Astrocyte (in vitro differentiated cells and primary cell): Measurements from ENCODE around the gene PTPRD. TPM values are rescaled to one million over a fixed set of nuclear protein-coding genes. Genes with fewer than 3 reads are reported as not detected.

Experiments used
- DNase-seq: peaks from one replicate; pipeline ENCODE4 v3.0.0-alpha.2; 2010; ENCODE audit warnings: low read depth
- FAIRE-seq: peaks from 2 replicates; lab custom pipeline; 2011; peaks lifted over from hg19 to GRCh38; lab: Jason Lieb, UNC
- H2AFZ ChIP-seq: 2 replicates; pipeline ENCODE4 v1.6.0; 2012; ENCODE audit warnings: low read depth, low read length, inconsistent platforms
- H3K27ac ChIP-seq: 2 replicates; pipeline ENCODE4 v1.5.1; 2011; ENCODE audit warnings: low read depth, low read length, inconsistent platforms
- H3K27me3 ChIP-seq: 2 replicates; pipeline ENCODE4 v1.6.0; 2011; ENCODE audit warnings: low read length, inconsistent platforms; ENCODE audit not compliant: insufficient read depth
- H3K36me3 ChIP-seq: 2 replicates; pipeline ENCODE4 v1.5.1; 2011; ENCODE audit warnings: low read length, inconsistent platforms; ENCODE audit not compliant: insufficient read depth
- H3K4me1 ChIP-seq: 2 replicates; pipeline ENCODE4 v1.5.1; 2011; ENCODE audit warnings: low read length, inconsistent platforms; ENCODE audit not compliant: insufficient read depth
- H3K4me2 ChIP-seq: 2 replicates; pipeline ENCODE4 v1.6.0; 2012; ENCODE audit warnings: low read length, inconsistent platforms
- H3K4me3 ChIP-seq: 2 replicates; pipeline ENCODE4 v1.5.1; 2011; ENCODE audit warnings: low read depth, mild to moderate bottlenecking, low read length, inconsistent platforms; ENCODE audit not compliant: insufficient read depth
- H3K79me2 ChIP-seq: 2 replicates; pipeline ENCODE4 v1.6.0; 2012; ENCODE audit warnings: mild to moderate bottlenecking, low read length, inconsistent platforms; ENCODE audit not compliant: insufficient read depth
- H3K9ac ChIP-seq: 2 replicates; pipeline ENCODE4 v1.6.0; 2012; ENCODE audit warnings: mild to moderate bottlenecking, low read length, inconsistent platforms
- H3K9me3 ChIP-seq: 2 replicates; pipeline ENCODE4 v1.5.1; 2012; ENCODE audit warnings: low read depth, mild to moderate bottlenecking, low read length, inconsistent platforms; ENCODE audit not compliant: insufficient read depth
- H4K20me1 ChIP-seq: 2 replicates; pipeline ENCODE4 v1.6.0; 2012; ENCODE audit warnings: low read length, inconsistent platforms; ENCODE audit not compliant: insufficient read depth
- H3K27ac Mint-ChIP-seq: one replicate; pipeline ENCODE4 v1.8.0; 2021; ENCODE audit warnings: mild to moderate bottlenecking, mixed read lengths; ENCODE audit not compliant: unreplicated experiment
- H3K27me3 Mint-ChIP-seq: one replicate; pipeline ENCODE4 v1.8.0; 2021; ENCODE audit warnings: low read depth, mixed read lengths; ENCODE audit not compliant: unreplicated experiment
- H3K36me3 Mint-ChIP-seq: one replicate; pipeline ENCODE4 v1.8.0; 2021; ENCODE audit warnings: low read depth, mixed read lengths; ENCODE audit not compliant: unreplicated experiment
- H3K4me1 Mint-ChIP-seq: one replicate; pipeline ENCODE4 v1.8.0; 2021; ENCODE audit warnings: low read depth, mixed read lengths; ENCODE audit not compliant: unreplicated experiment
- H3K4me3 Mint-ChIP-seq: one replicate; pipeline ENCODE4 v1.8.0; 2021; ENCODE audit warnings: mild to moderate bottlenecking, moderate library complexity, mixed read lengths; ENCODE audit not compliant: unreplicated experiment
- H3K9me3 Mint-ChIP-seq: one replicate; pipeline ENCODE4 v1.8.0; 2021; ENCODE audit warnings: mild to moderate bottlenecking, mixed read lengths; ENCODE audit not compliant: unreplicated experiment
- CTCF ChIP-seq: IDR thresholded peaks from 2 replicates; pipeline ENCODE4 v1.5.1; 2011; ENCODE audit warnings: low read depth, mild to moderate bottlenecking, inconsistent platforms, low read length, moderate library complexity; ENCODE audit not compliant: insufficient read depth
- EZH2 ChIP-seq: IDR thresholded peaks from 2 replicates; pipeline ENCODE4 v1.6.1; 2012; ENCODE audit warnings: mild to moderate bottlenecking, low read length, inconsistent platforms; ENCODE audit not compliant: insufficient read depth
- total RNA-seq: library from RNA; stranded (reverse); gene quantifications from 2 replicates; pipeline ENCODE4 v1.2.1, GENCODE V29; 2021

The PTPRD gene
- total RNA-seq, 1 donor from 2014 or later = 88.1 TPM

- Histone ChIP-seq H3K4me1 (no peaks in the 10 kb centered on the region), H2AFZ (no peak overlapping the region), H3K79me2 (no peaks in the 10 kb centered on the region), H3K36me3 (no peaks in the 10 kb centered on the region), H3K27me3 (no peaks in the 10 kb centered on the region), H3K4me3 (no peak overlapping the region), H3K9ac (no peak overlapping the region), H4K20me1 (no peaks in the 10 kb centered on the region), H3K27ac (no peak overlapping the region), H3K4me2 (no peak overlapping the region), H3K9me3 (no peaks in the 10 kb centered on the region)
- peaks cover 2% of the 10 kb centered on the region for H3K36me3 Mint-ChIP-seq
- no peak for DNase-seq
- H3K27me3 Mint-ChIP-seq = no peaks in the 10 kb centered on the region
- H3K27ac Mint-ChIP-seq = no peak overlapping the region
- no peak for TF ChIP-seq EZH2
- no peak for TF ChIP-seq CTCF
- H3K4me1 Mint-ChIP-seq = peaks cover 12% of the 10 kb centered on the region
- H3K4me3 Mint-ChIP-seq = no peak overlapping the region
- no peaks in the 10 kb centered on the region for H3K9me3 Mint-ChIP-seq
- FAIRE-seq = no peak
These were observed 1796.9 kb downstream of the PTPRD start for GRCh38 chr9:8815931-8816330.

- peaks cover 2% of the 10 kb centered on the region for H3K36me3 Mint-ChIP-seq
- FAIRE-seq (no peak), DNase-seq (no peak)
- Histone ChIP-seq H3K36me3 (no peaks in the 10 kb centered on the region), H4K20me1 (no peaks in the 10 kb centered on the region), H3K79me2 (no peaks in the 10 kb centered on the region), H2AFZ (no peak overlapping the region), H3K9ac (no peak overlapping the region), H3K27ac (no peak overlapping the region), H3K27me3 (no peaks in the 10 kb centered on the region), H3K9me3 (no peaks in the 10 kb centered on the region), H3K4me3 (no peak overlapping the region), H3K4me2 (no peak overlapping the region), H3K4me1 (no peaks in the 10 kb centered on the region)
- no peak overlapping the region for H3K27ac Mint-ChIP-seq
- no peak for TF ChIP-seq EZH2
- no peak for TF ChIP-seq CTCF
- H3K4me3 Mint-ChIP-seq = no peak overlapping the region
- peaks cover 12% of the 10 kb centered on the region for H3K4me1 Mint-ChIP-seq
- H3K9me3 Mint-ChIP-seq = no peaks in the 10 kb centered on the region
- H3K27me3 Mint-ChIP-seq = no peaks in the 10 kb centered on the region
These were observed 1797.6 kb downstream of the PTPRD start for GRCh38 chr9:8815219-8815618.

- Histone ChIP-seq H3K9me3 (no peaks in the 10 kb centered on the region), H3K4me2 (no peak overlapping the region), H3K27me3 (no peaks in the 10 kb centered on the region), H3K4me3 (no peak overlapping the region), H3K9ac (no peak overlapping the region), H3K79me2 (no peaks in the 10 kb centered on the region), H2AFZ (no peak overlapping the region), H4K20me1 (no peaks in the 10 kb centered on the region), H3K36me3 (no peaks in the 10 kb centered on the region), H3K4me1 (no peaks in the 10 kb centered on the region), H3K27ac (no peak overlapping the region)
- Mint-ChIP-seq H3K36me3 (peaks cover 3% of the 10 kb centered on the region), H3K9me3 (no peaks in the 10 kb centered on the region), H3K4me1 (peaks cover 12% of the 10 kb centered on the region), H3K27ac (no peak overlapping the region), H3K27me3 (no peaks in the 10 kb centered on the region), H3K4me3 (no peak overlapping the region)
- no peak for FAIRE-seq
- TF ChIP-seq EZH2 (no peak), CTCF (no peak)
- DNase-seq = no peak
These were observed 1799.9 kb downstream of the PTPRD start for GRCh38 chr9:8812888-8813287.
